Body of pancreas (tissue), 4 donors: Measurements from ENCODE around the gene KLHL29. TPM values are rescaled to one million over a fixed set of nuclear protein-coding genes. Genes with fewer than 3 reads are reported as not detected.

Experiments
- ATAC-seq: fragments of 150-250 bp; one replicate; pipeline ENCODE4 v1.9.1; 2016
- DNase-seq, 4 donors: peaks; one replicate each; pipeline ENCODE4 v3.0.0-alpha.2; 2019
- H3K27ac ChIP-seq, 4 donors: fragments of 200-600 bp; sonication (generic); 1 replicate in 3 of 4; 2 replicates in 1 of 4; pipeline versions ENCODE4 v1.5.1 to v1.6.1; 2016 to 2019; ENCODE audit warnings: mild to moderate bottlenecking in 1 of 4, mixed read lengths in 1 of 4, moderate library complexity in 1 of 4
- H3K27me3 ChIP-seq, 2 donors: fragments of 200-600 bp; sonication (generic); one replicate each; pipeline ENCODE4 v1.6.0; 2016; ENCODE audit warnings: mild to moderate bottlenecking in 1 of 2
- H3K36me3 ChIP-seq, 2 donors: fragments of 200-600 bp; sonication (generic); replicated peaks in 1 of 2; 2 replicates each; pipeline ENCODE4 v1.5.1; 2016; ENCODE audit warnings: low read depth in 2 of 2; ENCODE audit not compliant: insufficient read depth in 1 of 2
- H3K4me1 ChIP-seq: fragments of 200-600 bp; sonication (generic); one replicate; pipeline ENCODE4 v1.6.0; 2016
- H3K4me3 ChIP-seq, 2 donors: fragments of 200-600 bp; sonication (generic); 1 replicate in 1 of 2; 2 replicates in 1 of 2; pipeline ENCODE4 v1.5.1; 2016 to 2019
- H3K9me3 ChIP-seq, 3 donors: fragments of 200-600 bp; sonication (generic); 1 replicate in 2 of 3; 2 replicates in 1 of 3; pipeline ENCODE4 v1.5.1; 2016
- POLR2A ChIP-seq, 3 donors: fragments of 450-650 bp; IDR thresholded peaks; one replicate each; pipeline ENCODE4 v1.6.1; 2016; ENCODE audit warnings: antibody characterized with exemption in 3 of 3, mild to moderate bottlenecking in 2 of 3
- WGBS, 2 donors: methylation state at CpG; one replicate each; pipeline ENCODE4 v1.1.5; 2017; 5-methylcytosine and 5-hydroxymethylcytosine counted together
- intact Hi-C: fragments of 100-400 bp; cut with DNase I; formaldehyde crosslinking; loops from one replicate; pipeline ENCODE4 v1.15.1; 2023
- total RNA-seq, 2 donors: library from RNA; depleted of rRNA; stranded (reverse); fragments of >200 nt; gene quantifications; one replicate each; pipeline ENCODE4 v1.1.0, GENCODE V29; 2016
- TF ChIP-seq, protein P1 (sequence below), 7 experiments: fragments of 450-650 bp in 4 of 7; fragments of 200-600 bp in 3 of 7; sonication (generic) in 3 of 7; IDR thresholded peaks; one replicate each; pipeline ENCODE4 v1.5.1; 2016 to 2019; ENCODE audit warnings: antibody characterized with exemption in 7 of 7

The KLHL29 gene
- total RNA-seq, 2 donors from 2014 or later: 4.0 to 4.4 TPM

DNA sequence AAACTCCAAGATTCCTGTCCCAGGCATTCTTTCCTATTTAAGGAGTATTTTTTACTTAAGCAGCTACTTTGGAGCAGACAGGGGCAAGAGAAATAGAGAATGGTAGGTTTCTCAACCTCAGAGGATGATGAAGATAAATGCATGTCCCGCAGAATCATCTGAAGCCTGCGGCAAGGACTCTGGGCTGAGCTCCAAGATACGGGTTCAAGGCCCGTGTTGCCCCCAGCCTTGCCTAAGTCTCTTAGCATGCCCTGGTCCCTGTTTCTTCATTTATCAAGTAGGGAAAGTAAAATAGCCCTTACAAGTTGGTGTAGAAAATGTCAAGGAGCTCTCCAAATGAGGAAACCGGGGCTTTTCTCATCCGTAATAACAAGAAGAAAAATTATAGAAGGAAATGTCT lies 214.0 kb downstream of the KLHL29 start:
- WGBS, 2 donors: 83 to 85% methylated on average over 6 of the region's 6 CpGs
- H3K9me3 ChIP-seq: no peaks in the 10 kb centered on the region
- H3K4me1 ChIP-seq: no peaks in the 10 kb centered on the region
- TF ChIP-seq, protein P1, sequence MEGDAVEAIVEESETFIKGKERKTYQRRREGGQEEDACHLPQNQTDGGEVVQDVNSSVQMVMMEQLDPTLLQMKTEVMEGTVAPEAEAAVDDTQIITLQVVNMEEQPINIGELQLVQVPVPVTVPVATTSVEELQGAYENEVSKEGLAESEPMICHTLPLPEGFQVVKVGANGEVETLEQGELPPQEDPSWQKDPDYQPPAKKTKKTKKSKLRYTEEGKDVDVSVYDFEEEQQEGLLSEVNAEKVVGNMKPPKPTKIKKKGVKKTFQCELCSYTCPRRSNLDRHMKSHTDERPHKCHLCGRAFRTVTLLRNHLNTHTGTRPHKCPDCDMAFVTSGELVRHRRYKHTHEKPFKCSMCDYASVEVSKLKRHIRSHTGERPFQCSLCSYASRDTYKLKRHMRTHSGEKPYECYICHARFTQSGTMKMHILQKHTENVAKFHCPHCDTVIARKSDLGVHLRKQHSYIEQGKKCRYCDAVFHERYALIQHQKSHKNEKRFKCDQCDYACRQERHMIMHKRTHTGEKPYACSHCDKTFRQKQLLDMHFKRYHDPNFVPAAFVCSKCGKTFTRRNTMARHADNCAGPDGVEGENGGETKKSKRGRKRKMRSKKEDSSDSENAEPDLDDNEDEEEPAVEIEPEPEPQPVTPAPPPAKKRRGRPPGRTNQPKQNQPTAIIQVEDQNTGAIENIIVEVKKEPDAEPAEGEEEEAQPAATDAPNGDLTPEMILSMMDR (IDR thresholded peaks at IDR 0.05): no peak
- no peak for TF ChIP-seq POLR2A (IDR thresholded peaks at IDR 0.05)
- DNase-seq (no peak), ATAC-seq (no peak)
- H3K36me3 ChIP-seq: no peaks in the 10 kb centered on the region
- intact Hi-C loops: no loop called here
- no peaks in the 10 kb centered on the region for H3K27me3 ChIP-seq
- H3K27ac ChIP-seq: no peak overlapping the region
- no peak overlapping the region for H3K4me3 ChIP-seq

DNA sequence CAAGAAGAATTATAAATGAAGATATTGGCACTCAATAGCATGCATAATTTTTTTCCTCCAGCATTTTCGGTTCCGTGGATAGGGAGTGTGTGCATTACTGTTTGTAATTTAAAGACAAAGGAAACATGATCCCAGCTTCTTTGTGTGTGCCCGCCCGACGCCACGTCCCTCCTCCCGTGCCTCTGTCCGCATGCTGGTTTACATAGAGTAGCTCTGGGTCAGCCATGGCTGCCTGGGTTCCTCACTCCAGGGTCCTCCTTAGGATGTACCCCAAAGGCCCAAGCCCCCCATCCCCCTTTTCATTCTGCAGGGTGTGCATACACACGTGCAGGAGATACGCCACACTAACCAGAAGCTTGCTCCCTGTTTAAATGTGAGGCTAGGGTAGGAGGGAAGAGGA lies 214.7 kb downstream of the KLHL29 start:
- no peaks in the 10 kb centered on the region for H3K27me3 ChIP-seq
- no peak overlapping the region for H3K4me3 ChIP-seq
- DNase-seq (no peak), ATAC-seq (no peak)
- H3K27ac ChIP-seq: no peak overlapping the region
- TF ChIP-seq, protein P1 (IDR thresholded peaks at IDR 0.05): no peak
- no peak for TF ChIP-seq POLR2A (IDR thresholded peaks at IDR 0.05)
- no peaks in the 10 kb centered on the region for H3K9me3 ChIP-seq
- intact Hi-C loops: no loop called here
- no peaks in the 10 kb centered on the region for H3K36me3 ChIP-seq
- H3K4me1 ChIP-seq: no peaks in the 10 kb centered on the region
- WGBS, 2 donors: 57 to 67% methylated on average over 10 of the region's 10 CpGs

DNA sequence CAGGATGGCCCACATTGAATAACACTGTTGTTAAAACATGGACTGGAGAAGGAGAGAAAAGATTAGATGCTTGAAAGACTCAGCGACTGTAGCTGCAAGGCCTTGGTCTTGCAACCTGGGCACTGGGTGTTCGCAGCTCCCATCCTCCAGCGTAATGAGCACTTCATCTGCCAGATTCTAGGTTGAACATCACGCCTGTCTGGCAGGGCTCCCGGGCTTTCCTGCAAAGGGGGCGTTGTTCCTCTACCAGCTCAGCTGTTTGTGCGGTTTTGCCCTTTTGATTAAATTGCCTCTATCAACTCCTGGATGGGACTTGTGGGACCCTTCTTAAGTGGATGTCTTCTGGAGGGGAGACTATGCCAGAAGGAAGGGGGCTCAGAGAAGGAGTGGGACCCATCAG lies 215.4 kb downstream of the KLHL29 start:
- Histone ChIP-seq H3K27ac (no peak overlapping the region), H3K27me3 (no peaks in the 10 kb centered on the region), H3K9me3 (no peaks in the 10 kb centered on the region), H3K4me3 (no peak overlapping the region), H3K36me3 (no peaks in the 10 kb centered on the region), H3K4me1 (no peaks in the 10 kb centered on the region)
- no peak for TF ChIP-seq POLR2A (IDR thresholded peaks at IDR 0.05)
- TF ChIP-seq, protein P1 (IDR thresholded peaks at IDR 0.05): no peak
- DNase-seq (no peak), ATAC-seq (no peak)
- intact Hi-C loops: no loop called here
- 62 to 63% methylated on average over 7 of the region's 7 CpGs for WGBS, 2 donors

DNA sequence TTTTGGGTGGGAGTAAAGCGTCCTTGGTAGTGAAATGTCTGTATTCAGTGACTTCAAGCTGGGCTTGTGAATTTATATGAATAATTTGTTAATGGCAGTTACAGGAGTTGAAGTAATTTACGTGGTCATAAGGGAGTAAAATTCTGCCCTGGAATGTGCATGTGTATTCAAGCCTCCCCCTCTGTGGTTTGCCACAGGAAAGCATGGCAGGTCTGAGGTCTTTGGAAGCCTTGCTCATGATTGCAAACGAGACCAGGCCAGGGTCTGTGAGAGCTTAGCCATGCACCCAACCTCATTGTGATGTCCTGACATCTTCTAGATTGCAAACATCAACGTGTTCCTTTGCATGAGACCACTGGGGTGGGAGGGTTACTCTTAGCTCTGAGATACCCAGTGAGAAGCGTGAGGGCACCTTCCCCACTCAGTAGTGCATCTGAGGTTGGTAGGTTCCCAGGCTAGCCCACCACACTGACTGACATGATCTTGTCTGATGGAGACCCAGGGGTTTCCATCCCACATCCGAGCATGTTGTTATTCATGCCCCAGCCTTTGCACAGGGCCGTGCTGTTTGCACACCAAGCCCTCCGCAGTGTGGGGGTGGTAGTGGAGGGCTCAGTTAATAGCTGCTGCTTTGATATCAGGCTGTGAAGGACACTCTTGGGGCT lies 216.5 kb downstream of the KLHL29 start:
- H3K27me3 ChIP-seq: no peaks in the 10 kb centered on the region
- no peak overlapping the region for H3K4me3 ChIP-seq
- H3K9me3 ChIP-seq: peaks cover 0 to under 1% (median 0%) of the 10 kb centered on the region in 3 donors
- no peak overlapping the region for H3K27ac ChIP-seq
- ATAC-seq (no peak), DNase-seq (no peak)
- no peaks in the 10 kb centered on the region for H3K36me3 ChIP-seq
- intact Hi-C loops: no loop called here
- TF ChIP-seq, protein P1 (IDR thresholded peaks at IDR 0.05): no peak
- TF ChIP-seq POLR2A (IDR thresholded peaks at IDR 0.05): no peak
- WGBS, 2 donors: 68 to 69% methylated on average over 8 of the region's 8 CpGs
- no peaks in the 10 kb centered on the region for H3K4me1 ChIP-seq

DNA sequence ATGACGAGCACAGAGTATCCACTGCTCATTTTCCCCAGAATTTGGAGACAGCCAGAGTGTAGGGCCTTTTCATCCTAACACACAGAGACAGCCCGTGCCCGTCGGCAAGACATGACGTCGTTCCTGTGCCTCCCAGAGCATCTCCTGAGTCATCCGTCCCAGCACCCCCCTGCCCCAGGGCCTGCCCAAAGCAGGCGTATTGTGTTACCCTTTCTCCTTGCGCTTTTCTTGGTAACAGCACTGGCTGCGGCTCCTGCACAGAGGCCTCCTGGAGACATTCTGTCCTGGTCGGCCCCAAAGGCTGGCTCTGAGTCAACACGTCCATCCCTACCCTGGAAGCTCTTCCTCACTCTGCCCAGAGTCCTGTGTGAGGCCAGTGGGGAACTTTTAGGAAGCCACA lies 217.1 kb downstream of the KLHL29 start:
- H3K4me1 ChIP-seq: no peaks in the 10 kb centered on the region
- H3K4me3 ChIP-seq: no peak overlapping the region
- 69 to 82% methylated on average over 12 of the region's 12 CpGs for WGBS, 2 donors
- no peaks in the 10 kb centered on the region for H3K27me3 ChIP-seq
- intact Hi-C loops: no loop called here
- ATAC-seq: no peak
- H3K27ac ChIP-seq: no peak overlapping the region
- DNase-seq: no peak
- H3K9me3 ChIP-seq: peaks cover 0 to 7% (median 0%) of the 10 kb centered on the region in 3 donors
- TF ChIP-seq, protein P1 (IDR thresholded peaks at IDR 0.05): no peak
- TF ChIP-seq POLR2A (IDR thresholded peaks at IDR 0.05): no peak
- H3K36me3 ChIP-seq: no peaks in the 10 kb centered on the region
